Measurements from ENCODE around the gene C6orf163. TPM values are rescaled to one million over a fixed set of nuclear protein-coding genes. Genes with fewer than 3 reads are reported as not detected.

C6orf163 gene
- total and polyA plus RNA-seq, 2 donors (not counting 1 experiment from before 2014, with no cell fraction given) = 0.57 to 10.0 TPM

- Histone ChIP-seq H4K20me1 (ENCODE audit: control insufficient read depth, insufficient read depth, low read length, poor library complexity, severe bottlenecking) (peaks cover 5% of the 10 kb centered on the region), H3K79me2 (ENCODE audit: control insufficient read depth, insufficient read depth, low read length) (peaks cover 20% of the 10 kb centered on the region), H3K9me3 (ENCODE audit: control extremely low read depth in 1 of 3, control insufficient read depth in 2 of 3, insufficient read depth in 1 of 3, low read length in 2 of 3) (peaks cover 0 to 5% (median 0%) of the 10 kb centered on the region in 3 donors), H3K27me3 (replicated peaks in 1 of 4; ENCODE audit: control extremely low read depth in 1 of 4, control insufficient read depth in 3 of 4, insufficient read depth in 4 of 4, low read length in 3 of 4) (no peaks in the 10 kb centered on the region), H3K9ac (ENCODE audit: low read length) (no peak overlapping the region), H3K4me3 (ENCODE audit: control extremely low read depth in 1 of 5, extremely low read depth in 1 of 5, insufficient read depth in 1 of 5, low read depth in 2 of 5, low read length in 4 of 5) (no peak overlapping the region), H3K4me1 (ENCODE audit: control insufficient read depth in 2 of 2, insufficient read depth in 2 of 2, low read length in 2 of 2) (peaks cover 7 to 8% of the 10 kb centered on the region in 2 donors), H2AFZ (ENCODE audit: insufficient read depth, low read depth, low read length, poor library complexity, severe bottlenecking) (no peak overlapping the region), H3K4me2 (replicated peaks; ENCODE audit: low read depth, low read length, poor library complexity, severe bottlenecking) (no peak overlapping the region), H3K36me3 (replicated peaks in 1 of 2; ENCODE audit: control extremely low read depth in 1 of 2, control insufficient read depth in 1 of 2, extremely low read depth in 1 of 2, insufficient read depth in 2 of 2, low read length in 1 of 2) (peaks cover 0 to 2% of the 10 kb centered on the region in 2 experiments), H3K27ac (ENCODE audit: low read length in 2 of 2) (no peak overlapping the region)
- intact Hi-C loops (cut with micrococcal nuclease) = no loop called here
- H3K27me3 Mint-ChIP-seq = no peaks in the 10 kb centered on the region
- no peak for TF ChIP-seq EZH2 (IDR thresholded peaks at IDR 0.05; ENCODE audit: borderline replicate concordance, insufficient read depth, low read depth, low read length, poor library complexity, severe bottlenecking)
- TF ChIP-seq, protein P1, sequence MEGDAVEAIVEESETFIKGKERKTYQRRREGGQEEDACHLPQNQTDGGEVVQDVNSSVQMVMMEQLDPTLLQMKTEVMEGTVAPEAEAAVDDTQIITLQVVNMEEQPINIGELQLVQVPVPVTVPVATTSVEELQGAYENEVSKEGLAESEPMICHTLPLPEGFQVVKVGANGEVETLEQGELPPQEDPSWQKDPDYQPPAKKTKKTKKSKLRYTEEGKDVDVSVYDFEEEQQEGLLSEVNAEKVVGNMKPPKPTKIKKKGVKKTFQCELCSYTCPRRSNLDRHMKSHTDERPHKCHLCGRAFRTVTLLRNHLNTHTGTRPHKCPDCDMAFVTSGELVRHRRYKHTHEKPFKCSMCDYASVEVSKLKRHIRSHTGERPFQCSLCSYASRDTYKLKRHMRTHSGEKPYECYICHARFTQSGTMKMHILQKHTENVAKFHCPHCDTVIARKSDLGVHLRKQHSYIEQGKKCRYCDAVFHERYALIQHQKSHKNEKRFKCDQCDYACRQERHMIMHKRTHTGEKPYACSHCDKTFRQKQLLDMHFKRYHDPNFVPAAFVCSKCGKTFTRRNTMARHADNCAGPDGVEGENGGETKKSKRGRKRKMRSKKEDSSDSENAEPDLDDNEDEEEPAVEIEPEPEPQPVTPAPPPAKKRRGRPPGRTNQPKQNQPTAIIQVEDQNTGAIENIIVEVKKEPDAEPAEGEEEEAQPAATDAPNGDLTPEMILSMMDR (IDR thresholded peaks at IDR 0.05) = no peak
- no peak overlapping the region for H3K27ac Mint-ChIP-seq
- no peaks in the 10 kb centered on the region for H3K9me3 Mint-ChIP-seq (ENCODE audit: insufficient read depth)
- CTCF ChIA-PET = interaction anchor here (0.7 kb wide), 1 partner anchor 345 kb away, joined by 3 read pairs; no protein-coding TSS in a partner anchor
- no peak overlapping the region for H3K4me3 Mint-ChIP-seq
- peaks cover 15% of the 10 kb centered on the region for H3K4me1 Mint-ChIP-seq
- no peak for ATAC-seq (ENCODE audit: low read depth)
- 100% methylated on average over 1 of the region's 4 CpGs for WGBS (ENCODE audit: insufficient coverage)
- POLR2A ChIA-PET = no interaction called here
- no peak for DNase-seq
Observed at GRCh38 chr6:87336367-87336766, 8.2 kb upstream of the C6orf163 start.

DNA sequence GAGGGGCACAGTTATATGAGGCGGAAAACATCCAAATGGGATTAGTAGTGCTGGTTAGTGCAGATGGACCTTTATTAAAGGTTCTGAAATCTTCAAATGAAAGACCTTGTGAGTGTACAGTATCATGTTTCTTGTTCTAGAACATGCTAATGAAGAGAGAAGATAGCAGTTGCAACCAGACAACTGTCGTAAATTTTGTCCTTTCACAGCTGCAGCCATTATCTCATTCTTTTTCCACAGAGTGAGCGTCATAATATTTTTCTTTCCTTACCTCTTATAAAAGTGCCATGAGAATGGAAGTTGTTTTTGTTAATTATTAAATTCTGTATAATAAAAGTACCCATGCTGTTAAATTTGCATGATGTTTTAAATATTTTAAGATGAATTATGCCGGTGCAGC is 4.4 kb upstream of the C6orf163 start:
- intact Hi-C loops (cut with micrococcal nuclease) = no loop called here
- no CpG with 5 or more reads among the region's 4 CpGs for WGBS (ENCODE audit: insufficient coverage)
- H3K9me3 Mint-ChIP-seq (ENCODE audit: insufficient read depth) = no peaks in the 10 kb centered on the region
- POLR2A ChIA-PET = no interaction called here
- H3K9me3 ChIP-seq (ENCODE audit: control extremely low read depth in 1 of 3, control insufficient read depth in 2 of 3, insufficient read depth in 1 of 3, low read length in 2 of 3) = no peaks in the 10 kb centered on the region
- no peaks in the 10 kb centered on the region for H3K27me3 ChIP-seq (replicated peaks in 1 of 4; ENCODE audit: control extremely low read depth in 1 of 4, control insufficient read depth in 3 of 4, insufficient read depth in 4 of 4, low read length in 3 of 4)
- TF ChIP-seq, protein P1 (IDR thresholded peaks at IDR 0.05) = no peak
- no peak for TF ChIP-seq EZH2 (IDR thresholded peaks at IDR 0.05; ENCODE audit: borderline replicate concordance, insufficient read depth, low read depth, low read length, poor library complexity, severe bottlenecking)
- no peak overlapping the region for H3K4me3 ChIP-seq (ENCODE audit: control extremely low read depth in 1 of 5, extremely low read depth in 1 of 5, insufficient read depth in 1 of 5, low read depth in 2 of 5, low read length in 4 of 5)
- H3K27ac Mint-ChIP-seq = no peak overlapping the region
- peaks cover 6% of the 10 kb centered on the region for H3K79me2 ChIP-seq (ENCODE audit: control insufficient read depth, insufficient read depth, low read length)
- H3K4me2 ChIP-seq (replicated peaks; ENCODE audit: low read depth, low read length, poor library complexity, severe bottlenecking) = no peak overlapping the region
- H3K4me3 Mint-ChIP-seq = no peak overlapping the region
- no peaks in the 10 kb centered on the region for H4K20me1 ChIP-seq (ENCODE audit: control insufficient read depth, insufficient read depth, low read length, poor library complexity, severe bottlenecking)
- peaks cover 5% of the 10 kb centered on the region in 2 experiments for H3K36me3 ChIP-seq (replicated peaks in 1 of 2; ENCODE audit: control extremely low read depth in 1 of 2, control insufficient read depth in 1 of 2, extremely low read depth in 1 of 2, insufficient read depth in 2 of 2, low read length in 1 of 2)
- CTCF ChIA-PET = no interaction called here
- H3K27ac ChIP-seq (ENCODE audit: low read length in 2 of 2) = no peak overlapping the region
- no peak overlapping the region for H3K9ac ChIP-seq (ENCODE audit: low read length)
- H3K4me1 Mint-ChIP-seq = peaks cover 3% of the 10 kb centered on the region
- no peak overlapping the region for H2AFZ ChIP-seq (ENCODE audit: insufficient read depth, low read depth, low read length, poor library complexity, severe bottlenecking)
- no peak for ATAC-seq (ENCODE audit: low read depth)
- DNase-seq = no peak
- H3K27me3 Mint-ChIP-seq = no peaks in the 10 kb centered on the region
- H3K4me1 ChIP-seq (ENCODE audit: control insufficient read depth in 2 of 2, insufficient read depth in 2 of 2, low read length in 2 of 2) = no peaks in the 10 kb centered on the region

Data from B cell (primary cell).